Sciatic nerve (tissue), 2 donors: ENCODE data around the gene STK17A. TPM values are rescaled to one million over a fixed set of nuclear protein-coding genes. Genes with fewer than 3 reads are reported as not detected.

ENCODE experiments used
- ATAC-seq: fragments of 200-7000 bp; cut with Tn5 transposase; one replicate; pipeline ENCODE4 v1.9.1; 2020; ENCODE audit warnings: mild to moderate bottlenecking, moderate library complexity
- DNase-seq: peaks from one replicate; pipeline ENCODE4 v3.0.0-alpha.2; 2020; ENCODE audit warnings: low spot score
- intact Hi-C: fragments of 100-400 bp; cut with DNase I; formaldehyde crosslinking; loops from one replicate; pipeline ENCODE4 v1.14.2; 2022
- total RNA-seq: library from RNA; stranded (reverse); fragmentation: NEBNext Ultra II Directional; extraction: Animal tissue kit (Norgen Biotek cat#: 25700); gene quantifications from one replicate; pipeline ENCODE4 v1.2.1, GENCODE V29; 2021
- donor health status: DM: no; HTN: no; CAD: no.
- donor health status: DM: no; HTN: no; CAD: no.

Gene STK17A
- total RNA-seq = 19.3 TPM

DNA sequence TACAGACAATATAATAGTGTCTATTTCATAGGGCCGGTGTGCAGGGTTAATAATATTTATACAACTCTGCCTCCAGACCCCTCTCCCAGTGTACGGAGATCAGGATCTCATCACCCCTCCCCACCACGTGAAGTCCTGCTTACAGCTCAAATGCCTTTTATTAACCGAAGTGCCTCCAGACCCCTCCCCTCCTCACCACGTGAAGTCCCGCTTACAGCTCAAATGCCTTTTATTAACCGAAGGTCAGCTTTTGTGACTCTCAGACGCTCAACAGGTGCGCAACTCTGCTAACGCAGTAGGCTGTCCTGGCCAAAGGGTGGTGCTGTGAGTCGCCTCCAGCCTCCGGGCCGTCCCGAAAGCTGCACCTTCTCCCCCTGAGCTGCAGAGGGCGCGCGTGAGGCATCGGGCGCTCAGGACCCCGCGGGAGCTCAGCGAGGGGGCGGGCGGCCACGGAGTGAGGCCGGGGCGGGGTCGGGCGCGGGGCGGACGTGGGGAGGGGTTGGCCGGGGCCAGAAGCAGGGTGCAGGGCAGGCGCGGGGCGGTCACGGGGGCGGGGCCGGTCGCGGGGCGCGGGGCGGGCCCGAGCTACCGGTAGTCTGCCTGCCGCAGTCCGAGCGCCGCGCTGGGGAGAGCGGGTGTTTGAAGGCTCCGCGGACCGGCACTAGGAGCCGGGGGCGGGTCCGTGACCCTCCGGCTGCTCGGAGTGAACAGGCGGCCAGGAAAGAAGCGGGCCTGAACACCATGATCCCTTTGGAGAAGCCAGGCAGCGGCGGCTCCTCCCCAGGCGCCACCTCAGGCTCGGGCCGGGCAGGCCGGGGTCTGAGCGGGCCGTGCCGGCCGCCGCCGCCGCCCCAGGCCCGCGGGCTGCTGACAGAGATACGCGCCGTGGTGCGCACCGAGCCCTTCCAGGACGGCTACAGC lies at the start of gene STK17A:
TSS of gene STK17A (plus strand) at position 606 of the 921 bp plus-strand sequence. CDS start at position 742, 136 bp downstream.
- intact Hi-C loops = loop anchor here (5.0 kb wide), 1 partner anchor 125 kb away; no protein-coding TSS in a partner anchor
- DNase-seq (peak; percentile 94), ATAC-seq (peak; percentile 97)

DNA sequence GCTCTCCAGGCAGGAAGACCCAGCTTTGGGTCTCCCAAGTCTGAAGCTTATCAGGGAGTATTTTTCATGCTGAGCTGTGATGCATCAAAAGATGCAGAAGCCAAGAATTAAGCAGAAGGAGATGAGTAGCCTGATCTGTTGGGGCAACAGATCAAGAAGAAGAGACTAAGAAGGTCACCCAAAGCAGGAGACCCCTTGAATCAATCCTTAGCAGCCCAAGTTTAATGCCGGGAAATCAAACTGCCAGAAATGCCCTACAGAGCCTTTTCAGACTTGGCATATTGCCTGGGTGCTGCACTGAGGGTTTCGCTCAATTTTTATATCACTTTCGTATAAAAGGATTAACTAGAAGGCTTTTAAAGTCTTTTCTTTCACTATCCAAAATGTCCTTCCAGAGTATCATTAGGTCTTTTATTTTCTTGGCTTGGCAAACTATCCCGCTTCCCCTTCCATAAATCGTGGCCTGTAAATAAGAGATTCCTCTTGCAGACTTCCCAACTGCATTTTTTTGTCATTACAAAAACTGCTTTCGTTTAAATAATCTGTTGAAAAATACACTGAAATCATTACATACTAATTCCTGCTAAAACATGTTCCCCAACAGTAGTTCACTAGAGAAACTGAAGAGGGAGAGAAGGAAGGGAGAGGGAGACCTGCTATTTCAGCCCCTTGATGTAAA lies 49.0 kb upstream of the STK17A start:
- intact Hi-C loops = no loop called here
- no peak for ATAC-seq
- DNase-seq = no peak

DNA sequence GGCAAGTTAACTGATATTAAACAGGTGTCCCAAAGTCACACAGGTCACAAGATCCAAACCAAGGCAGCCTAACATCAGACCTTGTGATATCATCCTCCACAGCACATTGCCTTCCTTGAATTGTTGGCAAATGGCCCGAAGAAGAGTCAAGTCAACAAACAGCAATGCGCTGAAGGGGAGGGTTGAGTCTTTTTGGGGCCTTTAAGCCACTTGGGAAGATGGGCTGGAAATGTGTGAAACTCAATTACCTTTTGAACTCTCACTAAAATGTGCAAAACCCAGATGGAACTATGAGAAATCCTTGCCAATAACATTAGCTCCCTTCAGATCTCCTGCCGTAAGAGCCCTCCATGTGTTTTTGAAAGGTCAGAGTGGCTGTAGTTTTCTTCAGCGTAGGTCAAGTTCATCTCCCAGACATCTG lies 47.9 kb upstream of the STK17A start:
- intact Hi-C loops = no loop called here
- no peak for DNase-seq

DNA sequence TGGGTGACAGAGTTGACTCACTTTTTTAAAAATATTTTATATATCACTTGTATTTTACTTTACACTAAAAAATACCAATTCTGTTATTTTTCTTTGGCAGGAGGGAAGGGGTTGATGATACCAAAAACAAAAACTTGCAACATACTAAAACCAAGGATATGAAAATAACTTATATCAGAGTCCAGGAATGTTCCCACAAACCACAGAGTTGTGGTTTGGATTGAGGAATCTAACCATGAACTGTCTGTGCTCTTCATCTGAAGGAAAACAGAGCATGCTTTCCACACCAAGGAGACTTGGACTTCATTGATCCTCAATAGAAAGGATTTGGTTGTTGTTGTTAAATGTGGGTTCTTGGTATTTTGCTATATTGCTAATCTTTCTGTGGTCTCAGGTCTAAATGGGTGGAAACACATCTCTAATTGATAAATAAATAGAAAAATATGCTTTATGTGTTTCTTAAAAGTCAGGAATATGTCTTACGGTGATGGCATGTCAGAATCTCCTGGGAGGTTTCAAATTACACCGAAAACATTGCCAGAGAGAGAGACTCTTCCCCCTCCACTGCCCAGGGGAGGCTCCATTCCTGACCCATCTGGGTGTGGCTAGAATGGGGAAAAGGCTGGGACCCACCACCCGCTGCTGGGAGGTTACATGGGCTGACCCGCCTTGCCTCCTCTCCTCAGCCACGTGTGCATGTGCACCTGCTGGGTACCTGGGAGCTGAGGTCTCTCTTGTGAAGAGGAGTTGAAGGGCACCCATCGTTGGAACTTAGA lies 46.9 kb upstream of the STK17A start:
- intact Hi-C loops = no loop called here
- DNase-seq = no peak
- ATAC-seq = peak; percentile 85

More for the DNA sequence above, 47.9 kb upstream of the STK17A start:
- peak; percentile 86 for ATAC-seq

DNA sequence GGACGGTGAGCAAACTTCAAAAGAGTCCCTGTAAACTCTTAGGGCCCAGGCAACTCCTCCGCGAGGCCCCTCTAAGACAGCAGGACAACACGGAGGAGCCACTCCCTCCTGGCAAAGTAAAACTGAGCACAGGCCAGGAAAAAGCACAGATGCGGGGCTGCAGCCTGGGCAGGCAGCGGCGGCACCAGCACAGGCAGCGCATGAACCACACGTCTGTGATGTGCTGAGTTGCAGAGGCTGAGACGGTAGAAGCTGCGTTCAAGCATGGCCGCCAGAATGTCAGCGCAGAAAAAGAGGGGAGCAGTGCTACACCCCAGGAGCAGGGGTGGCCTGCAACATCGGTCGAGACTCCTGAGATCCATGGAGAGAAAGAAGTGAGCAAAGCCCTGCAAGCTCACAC lies 46.1 kb upstream of the STK17A start:
- intact Hi-C loops = no loop called here
- ATAC-seq (peak; percentile 7), DNase-seq (no peak)

DNA sequence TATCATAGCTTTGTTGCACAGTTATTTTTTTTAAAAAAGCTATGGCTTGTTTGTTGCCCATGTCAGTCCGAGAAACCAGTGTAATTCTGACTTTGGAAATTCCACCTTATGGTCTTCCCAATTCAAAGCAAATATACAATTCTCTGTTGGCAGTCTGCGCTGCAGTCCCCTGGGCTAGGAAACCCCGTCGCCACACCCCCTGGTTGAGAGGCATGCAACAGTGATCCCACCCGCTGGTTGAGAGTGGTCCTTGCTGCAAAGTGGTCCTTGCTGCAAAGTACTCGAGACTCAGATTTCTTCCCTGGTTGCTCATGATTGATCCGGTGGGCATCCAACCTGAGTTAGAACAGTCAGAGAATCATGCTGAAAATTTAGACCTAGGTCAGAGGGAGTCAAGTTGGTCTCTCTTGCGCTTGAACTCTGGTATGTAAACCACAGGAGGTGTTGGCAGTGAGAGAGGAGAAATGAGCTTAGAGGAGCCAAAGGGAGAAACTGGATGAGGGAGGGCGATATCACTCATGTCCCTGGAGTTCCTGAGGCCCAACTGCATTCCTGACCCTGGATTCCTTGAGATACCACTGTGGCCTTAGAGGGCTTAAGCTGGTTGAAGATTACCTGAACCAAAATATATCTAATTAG lies 45.0 kb upstream of the STK17A start:
- intact Hi-C loops = no loop called here
- DNase-seq = no peak
- no peak for ATAC-seq

DNA sequence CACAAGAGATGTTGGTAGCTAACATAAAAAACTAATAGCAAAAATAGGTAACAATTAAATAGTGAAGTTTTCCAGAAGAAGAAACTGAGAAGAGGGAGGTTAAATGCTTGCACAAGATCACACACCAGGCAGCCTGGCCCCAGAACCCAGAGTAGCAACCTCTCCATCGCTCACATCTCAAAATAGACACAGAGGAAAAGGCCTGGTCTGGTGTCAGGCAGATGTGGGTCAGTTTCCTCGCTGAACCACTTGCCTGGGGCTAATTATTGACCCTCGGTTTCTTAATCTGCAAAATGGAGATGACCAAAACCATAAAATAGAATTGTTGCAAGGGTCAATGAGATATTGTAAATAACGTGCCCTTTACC lies 44.5 kb upstream of the STK17A start:
- intact Hi-C loops = no loop called here
- ATAC-seq = no peak
- DNase-seq = no peak

DNA sequence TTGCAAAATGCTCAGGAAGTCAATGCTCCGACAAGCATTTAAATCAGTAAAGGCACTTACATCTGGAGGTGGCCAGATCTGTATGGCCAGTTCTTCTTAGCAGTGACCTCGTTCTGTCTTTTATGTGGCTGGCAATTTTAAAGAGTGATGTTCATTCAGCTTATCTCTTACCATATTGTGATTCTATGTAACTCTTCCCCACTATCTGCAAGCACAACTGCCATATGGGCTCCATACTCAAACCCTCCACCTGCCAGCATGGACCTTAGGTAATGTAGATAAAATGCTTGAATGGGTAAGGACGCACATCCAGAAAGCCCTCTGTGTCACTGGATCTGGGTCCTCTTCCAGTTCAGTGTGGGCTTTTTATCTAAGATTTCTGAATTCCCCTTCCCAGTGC lies 42.4 kb upstream of the STK17A start:
- intact Hi-C loops = no loop called here
- ATAC-seq (no peak), DNase-seq (no peak)

DNA sequence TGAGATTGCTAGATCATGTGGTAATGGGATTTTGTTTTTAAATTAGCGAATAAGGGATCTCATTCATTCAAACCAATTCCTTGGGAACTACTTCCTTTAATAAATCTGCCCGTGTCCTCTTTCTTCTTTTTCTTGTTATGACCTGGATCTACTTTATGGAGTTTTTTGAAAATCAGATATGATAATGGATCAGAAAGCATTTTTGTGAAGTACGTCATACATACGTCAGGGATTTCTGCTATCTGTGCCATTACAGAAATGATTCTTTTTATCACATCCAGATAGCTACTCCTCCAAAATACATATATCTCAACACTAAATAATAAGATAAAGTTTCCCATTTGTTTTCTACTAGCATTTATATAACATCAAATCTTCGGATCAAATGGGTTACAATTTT lies 40.2 kb upstream of the STK17A start:
- intact Hi-C loops = no loop called here
- DNase-seq = no peak
- ATAC-seq = no peak

DNA sequence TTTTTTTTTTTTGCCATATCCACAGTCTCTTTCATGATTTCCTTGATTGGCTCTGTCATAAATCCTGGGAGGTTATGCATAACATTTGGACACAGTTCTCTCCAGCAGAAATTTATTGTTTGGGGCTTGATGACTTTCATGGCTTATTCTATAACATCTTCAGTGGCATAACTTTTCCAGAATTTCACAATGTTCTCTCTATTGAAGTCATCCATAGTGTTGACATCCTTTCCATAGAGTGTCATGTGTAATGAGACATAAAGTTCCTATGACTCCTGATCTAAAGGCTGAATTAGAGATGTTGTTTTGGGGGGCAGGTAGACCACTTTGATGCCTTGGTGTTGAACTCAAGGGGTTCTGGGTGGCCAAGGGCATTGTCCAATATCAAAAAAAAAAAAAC lies 36.7 kb upstream of the STK17A start:
- intact Hi-C loops = no loop called here
- no peak for ATAC-seq
- DNase-seq = no peak

DNA sequence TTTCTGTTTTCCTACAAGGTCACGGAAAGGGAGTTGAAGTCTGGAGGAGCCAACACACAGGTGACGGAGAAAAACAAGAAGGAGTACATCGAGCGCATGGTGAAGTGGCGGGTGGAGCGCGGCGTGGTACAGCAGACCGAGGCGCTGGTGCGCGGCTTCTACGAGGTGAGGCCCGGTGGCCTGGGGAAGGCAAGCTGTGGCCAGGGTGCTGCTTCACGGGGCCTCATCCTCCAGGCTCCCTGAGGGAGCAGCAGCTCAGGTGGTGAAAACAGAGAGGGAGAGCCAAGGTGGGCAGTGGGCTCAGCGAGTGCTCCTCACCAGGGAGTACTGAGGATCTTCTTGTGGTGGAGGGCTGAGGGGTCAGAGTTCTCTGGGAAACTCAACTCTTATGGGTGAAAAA lies 32.5 kb upstream of the STK17A start:
- intact Hi-C loops = no loop called here
- DNase-seq = no peak
- ATAC-seq = no peak

DNA sequence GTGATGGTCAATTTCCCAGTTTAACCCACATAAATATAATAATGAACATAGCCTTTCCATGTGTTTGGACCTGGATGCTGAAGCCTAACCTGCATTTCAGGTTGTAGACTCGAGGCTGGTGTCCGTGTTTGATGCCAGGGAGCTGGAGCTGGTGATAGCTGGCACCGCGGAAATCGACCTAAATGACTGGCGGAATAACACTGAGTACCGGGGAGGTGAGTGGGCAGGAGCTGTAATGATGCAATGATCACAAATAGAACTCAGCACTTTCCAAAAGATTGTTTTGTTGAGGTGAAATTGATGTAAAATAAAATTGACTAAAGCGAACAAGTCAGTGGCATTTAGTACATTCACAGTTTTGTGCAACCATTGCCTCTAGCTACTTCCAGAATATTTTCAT lies 30.8 kb upstream of the STK17A start:
- intact Hi-C loops = no loop called here
- DNase-seq (no peak), ATAC-seq (no peak)

DNA sequence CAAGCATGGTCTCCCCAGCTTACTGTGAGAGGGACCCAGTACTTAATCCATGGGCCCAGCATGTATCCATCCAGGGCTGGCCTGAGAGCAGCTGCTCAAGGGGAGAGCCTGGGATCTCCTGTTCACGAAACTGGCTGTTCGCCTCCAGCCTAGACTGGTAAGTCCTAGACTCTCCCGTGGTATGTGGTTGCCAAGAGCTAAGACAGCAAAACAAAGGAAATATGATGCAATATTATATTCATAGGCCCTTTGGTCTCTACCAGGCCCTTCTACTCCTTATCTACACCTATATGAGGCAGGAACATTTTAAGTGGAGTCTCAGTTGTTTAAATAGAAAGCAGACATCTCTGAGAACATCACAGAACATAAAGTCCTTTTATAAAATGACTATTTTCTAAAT lies 28.9 kb upstream of the STK17A start:
- no peak for DNase-seq
- no peak for ATAC-seq
- intact Hi-C loops = no loop called here

DNA sequence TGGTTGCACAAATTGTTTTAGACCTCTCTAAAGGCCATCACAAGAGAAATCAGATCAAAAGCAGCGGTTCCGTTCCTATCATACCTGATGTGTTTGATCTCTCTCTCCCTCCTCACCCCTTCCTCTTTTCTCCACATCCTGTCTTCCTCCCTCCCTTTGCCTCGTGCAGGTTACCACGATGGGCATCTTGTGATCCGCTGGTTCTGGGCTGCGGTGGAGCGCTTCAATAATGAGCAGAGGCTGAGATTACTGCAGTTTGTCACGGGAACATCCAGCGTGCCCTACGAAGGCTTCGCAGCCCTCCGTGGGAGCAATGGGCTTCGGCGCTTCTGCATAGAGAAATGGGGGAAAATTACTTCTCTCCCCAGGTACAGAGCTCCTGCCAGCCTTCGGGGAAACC lies 28.5 kb upstream of the STK17A start:
- ATAC-seq (no peak), DNase-seq (no peak)
- intact Hi-C loops = no loop called here

DNA sequence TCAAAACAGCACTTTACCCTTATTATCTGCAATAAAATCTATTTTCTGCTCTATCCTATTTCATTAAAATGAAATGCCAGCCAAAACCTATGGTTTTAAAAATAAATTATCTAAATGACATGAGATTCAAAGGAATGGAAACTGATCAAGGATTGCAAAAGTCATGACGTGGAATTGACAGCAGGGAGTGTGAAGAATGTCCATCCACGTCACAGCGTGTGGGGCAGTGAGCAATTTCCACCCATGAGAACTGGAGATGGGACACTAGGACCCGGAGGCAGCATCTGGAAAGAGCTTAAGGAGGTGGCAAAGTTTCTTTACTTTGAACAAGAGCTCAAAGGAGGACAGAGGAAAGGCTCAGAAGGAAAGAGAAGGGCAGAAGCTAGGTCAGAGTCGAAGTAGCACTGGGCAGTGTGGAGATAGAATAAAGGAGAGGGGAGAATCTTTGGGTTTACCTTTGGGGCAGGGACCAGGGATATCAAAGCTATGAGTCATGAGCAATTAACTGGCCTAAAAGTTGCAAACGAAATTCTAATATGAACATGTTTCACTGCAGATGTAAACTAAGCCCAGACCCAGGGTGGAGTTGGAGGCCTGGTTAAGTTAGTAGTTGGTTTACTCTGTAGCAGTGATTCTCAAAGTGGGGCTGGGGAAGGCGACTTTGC lies 24.9 kb upstream of the STK17A start:
- DNase-seq (no peak), ATAC-seq (no peak)
- intact Hi-C loops = no loop called here

DNA sequence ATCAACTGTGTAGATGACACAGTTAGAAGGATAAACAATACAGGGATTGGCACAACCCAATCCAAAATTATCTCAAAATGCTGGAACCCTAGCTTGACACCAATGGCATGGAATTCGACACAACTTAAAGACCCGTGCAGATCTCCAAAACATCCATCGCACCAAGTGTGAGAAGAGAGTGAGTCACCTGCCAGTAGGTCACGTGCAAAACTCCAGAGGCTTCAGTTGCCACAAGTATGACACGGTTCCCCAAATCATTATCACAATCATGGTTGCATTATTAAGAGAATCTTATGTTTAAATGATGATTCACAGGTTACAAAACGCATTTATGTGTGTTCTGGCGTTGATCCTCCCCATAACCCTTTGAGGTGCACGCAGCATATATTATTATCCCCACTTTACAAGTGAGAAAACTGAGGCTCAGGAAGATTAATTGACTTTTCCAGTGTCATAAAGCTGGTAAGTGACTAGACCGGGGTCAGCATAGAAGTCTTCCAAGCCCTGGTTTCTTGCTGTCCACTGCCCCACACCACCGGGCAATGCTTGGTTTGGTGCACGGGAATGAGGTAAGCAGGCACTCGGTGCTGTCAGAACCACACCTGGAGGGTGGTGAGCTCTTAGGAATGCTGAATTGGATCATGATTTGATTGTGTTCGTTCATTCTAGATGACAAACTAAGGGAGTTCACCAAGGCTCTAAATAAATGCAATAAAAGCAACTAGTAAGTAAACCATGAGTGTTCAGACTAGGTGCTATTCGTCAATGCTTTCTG lies 23.6 kb upstream of the STK17A start:
- no peak for ATAC-seq
- intact Hi-C loops = no loop called here
- DNase-seq = no peak

DNA sequence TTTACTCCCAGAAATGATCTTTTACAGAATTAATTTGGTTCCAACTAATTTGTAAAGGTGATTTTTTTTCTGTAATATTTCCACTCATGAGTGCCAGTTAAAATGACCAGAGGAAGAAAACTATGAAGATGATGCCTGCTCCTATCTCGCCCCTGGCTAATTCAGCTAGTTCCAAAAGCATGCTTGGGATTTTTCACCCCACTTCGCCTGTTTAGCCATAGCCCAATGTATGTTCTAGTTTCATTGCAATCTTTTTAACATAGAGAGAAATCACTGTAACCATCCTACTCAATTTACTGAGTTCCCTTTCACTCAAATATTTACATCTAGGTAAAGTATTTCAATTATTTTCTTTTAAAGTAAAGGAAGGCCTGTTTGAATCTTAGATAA lies 23.0 kb upstream of the STK17A start:
- no peak for DNase-seq
- intact Hi-C loops = no loop called here
- ATAC-seq = no peak

DNA sequence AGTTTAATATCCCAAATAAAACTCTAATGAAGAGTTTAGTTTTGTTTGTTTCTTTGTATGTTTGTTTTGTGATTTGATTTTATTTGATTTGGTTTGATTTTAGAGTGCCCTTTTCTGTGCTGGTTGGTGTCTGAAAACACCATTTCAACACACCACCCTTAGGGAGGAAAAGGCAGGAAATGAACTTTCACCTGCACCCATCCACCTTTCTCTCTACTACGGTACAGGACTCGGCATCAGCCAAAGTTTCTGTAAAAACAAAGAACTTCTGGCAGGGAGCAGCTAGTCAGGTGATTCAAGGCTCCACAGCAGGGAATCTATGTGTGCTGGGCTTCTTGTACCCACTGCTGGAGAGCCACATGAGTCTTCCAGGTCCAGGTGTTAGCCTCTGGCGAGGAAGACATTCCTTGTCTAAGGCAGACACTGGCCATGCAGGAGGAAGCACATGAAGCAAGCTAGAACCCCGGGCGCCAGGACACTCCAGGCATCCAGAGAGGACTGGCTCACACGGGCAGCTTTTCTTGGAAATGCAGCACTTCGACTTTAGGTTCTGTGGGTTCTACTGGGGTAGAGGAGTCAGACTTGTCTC lies 22.1 kb upstream of the STK17A start:
- intact Hi-C loops = no loop called here
- no peak for ATAC-seq
- DNase-seq = no peak
